GM19035 (cell line): ENCODE results near the gene SRP9.
"Not testable (repeated sequence)": the region's sequence is repeated elsewhere in the genome, so short reads cannot be mapped to it uniquely, and the experiment has no call there.

Experiments used
- ATAC-seq: cut with Tn5 transposase; IDR thresholded peaks from one replicate; pipeline ENCODE4 v1.9.1; 2021; ENCODE audit not compliant: unreplicated experiment

SRP9 gene

GRCh38 chr1:225814381-225814780 is 36.8 kb downstream of the SRP9 start:
- ATAC-seq = no peak

GRCh38 chr1:225815090-225815489 is 37.5 kb downstream of the SRP9 start:
- not testable (repeated sequence) for ATAC-seq

DNA sequence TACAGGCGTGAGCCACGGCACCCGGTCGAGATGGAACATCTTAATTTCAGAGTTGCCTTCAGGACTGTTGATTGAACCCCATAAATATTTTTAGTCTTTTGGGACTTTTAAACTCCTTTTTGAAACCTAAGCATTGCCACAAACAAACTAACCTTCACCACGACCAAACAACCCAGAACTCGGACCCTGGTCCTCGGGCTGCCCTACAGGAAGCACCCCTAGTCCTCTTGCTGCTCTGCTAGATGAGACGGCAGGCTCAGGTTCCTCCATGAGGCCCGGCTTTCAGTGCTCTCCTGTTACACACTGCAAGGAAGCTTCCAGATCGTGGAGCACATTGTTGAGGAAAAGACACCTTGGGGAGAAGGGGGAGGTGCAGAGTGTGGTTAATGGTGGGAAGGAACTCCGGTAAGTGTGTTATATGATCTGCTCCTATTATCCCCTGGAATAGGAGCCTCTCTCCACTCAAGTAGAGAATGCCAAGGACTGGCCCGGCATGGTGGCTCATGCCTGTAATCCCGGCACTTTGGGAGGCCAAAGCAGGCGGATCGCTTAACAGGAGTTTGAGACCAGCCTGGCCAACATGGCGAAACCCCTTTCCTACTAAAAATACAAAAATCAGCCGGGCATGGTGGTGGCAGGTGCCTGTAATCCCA is 38.0 kb downstream of the SRP9 start:
- no peak for ATAC-seq

- no peak for ATAC-seq
These were observed 39.3 kb downstream of the SRP9 start for GRCh38 chr1:225816643-225817538.

DNA sequence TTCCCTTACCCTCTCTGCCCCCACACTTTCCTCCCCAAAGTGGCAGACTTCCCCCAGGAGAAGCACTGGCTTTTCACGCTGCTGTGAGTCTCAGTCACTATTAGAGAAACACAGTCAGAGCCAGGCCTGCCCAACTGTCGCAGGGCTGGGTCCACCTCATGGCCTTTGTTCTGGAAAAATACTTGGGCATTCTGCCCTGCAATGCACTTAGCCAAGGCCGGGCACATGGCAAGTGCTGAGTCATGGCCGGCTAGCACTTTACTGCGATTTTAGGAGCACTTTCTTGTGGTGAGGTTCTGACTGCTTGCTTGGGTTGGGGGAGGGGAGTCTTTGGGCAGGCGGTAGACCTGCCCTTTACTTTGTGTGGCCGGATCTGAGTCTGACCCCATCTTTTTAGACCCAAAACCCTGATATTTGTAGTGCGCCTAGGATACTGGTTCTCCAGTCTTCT is 40.0 kb downstream of the SRP9 start:
- ATAC-seq = no peak

DNA sequence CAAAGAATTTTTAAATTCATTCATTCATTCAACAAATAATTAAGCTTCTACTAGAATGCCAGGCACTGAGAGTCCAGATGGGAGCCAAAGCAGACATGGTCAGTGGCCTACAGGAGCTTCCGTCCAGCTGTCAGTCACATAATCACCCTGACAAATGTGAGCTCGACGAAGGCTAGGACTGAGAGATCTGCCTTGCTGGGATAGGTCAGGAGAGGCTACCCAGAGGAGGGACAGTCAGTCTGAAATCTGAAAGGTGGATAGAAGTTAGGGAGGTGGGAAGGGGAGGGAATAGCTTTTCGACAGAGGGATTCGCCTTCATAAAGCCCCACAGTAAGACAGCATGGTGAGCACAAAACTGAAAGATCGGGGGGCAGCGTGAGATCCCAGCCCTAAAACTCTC is 40.6 kb downstream of the SRP9 start:
- ATAC-seq = no peak

DNA sequence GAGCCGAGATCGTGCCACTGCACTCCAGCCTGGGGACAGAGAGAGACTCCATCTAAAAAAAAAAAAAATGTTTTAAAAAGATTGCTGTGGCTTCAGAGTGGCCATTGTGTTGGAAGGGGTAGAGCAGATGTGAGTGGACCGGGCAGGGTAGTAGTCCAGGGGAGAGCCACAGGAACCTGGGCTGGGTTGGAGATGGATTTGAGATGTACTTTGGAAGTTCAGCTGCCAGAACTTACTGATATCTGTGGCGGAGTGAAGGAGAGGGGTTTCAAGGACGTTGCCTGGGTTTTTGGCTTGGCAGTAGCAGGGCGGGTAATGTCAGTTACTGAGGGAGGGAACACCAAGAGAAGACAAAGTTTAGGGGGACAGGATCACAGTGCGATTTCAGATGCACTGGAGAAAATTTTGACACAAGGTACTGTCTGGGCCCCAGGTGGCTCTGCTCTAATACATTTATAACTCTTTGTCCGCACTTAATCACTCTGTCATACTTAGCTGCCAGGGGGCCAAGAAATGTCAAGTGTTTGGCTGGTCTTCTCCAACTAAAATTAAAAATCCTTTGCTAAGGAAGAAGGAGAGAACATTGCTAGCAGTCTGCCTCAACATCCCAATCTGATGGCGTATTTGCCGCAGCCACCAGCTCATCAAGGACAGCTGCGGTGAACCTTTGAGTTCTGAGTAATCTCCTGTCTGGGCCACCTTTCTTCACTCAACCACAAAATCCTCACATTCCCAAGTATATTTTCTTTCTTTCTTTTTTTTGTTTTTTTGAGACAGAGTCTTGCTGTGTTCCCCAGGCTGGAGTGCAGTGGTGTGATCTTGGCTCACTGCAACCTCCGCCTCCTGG is 41.9 kb downstream of the SRP9 start:
- no peak for ATAC-seq

DNA sequence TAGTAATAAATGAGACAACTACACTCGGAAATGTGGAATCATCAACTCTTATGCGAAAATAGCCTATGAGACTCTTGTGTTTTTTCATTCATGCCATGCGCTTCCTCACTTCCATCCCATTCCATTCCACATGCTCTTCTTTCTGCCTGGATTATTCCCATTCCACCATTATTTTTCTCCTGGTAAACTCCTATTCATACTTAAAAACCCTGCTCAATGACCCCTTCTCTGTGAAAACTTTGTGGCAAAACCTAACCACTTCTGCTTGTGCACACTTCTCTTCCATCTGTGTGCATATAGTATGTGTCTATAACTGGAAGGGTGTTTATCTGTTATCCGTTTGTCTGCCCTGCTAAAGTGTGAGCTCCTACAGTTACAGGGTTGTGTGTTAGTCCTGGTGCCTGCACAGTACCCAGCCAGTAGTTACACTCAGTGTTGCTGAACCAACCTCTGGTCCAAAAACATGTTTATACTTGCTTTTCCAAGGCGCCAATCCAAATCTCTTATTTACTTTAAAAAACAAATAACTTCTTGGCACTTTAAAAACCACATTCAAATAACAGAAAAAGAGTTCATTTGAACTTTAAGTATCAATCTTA is 43.0 kb downstream of the SRP9 start:
- ATAC-seq = no peak

- ATAC-seq = no peak
These were observed 45.2 kb downstream of the SRP9 start for GRCh38 chr1:225822655-225823403.

- ATAC-seq = no peak
These were observed 46.2 kb downstream of the SRP9 start for GRCh38 chr1:225823811-225824261.

GRCh38 chr1:225824533-225824941 is 46.9 kb downstream of the SRP9 start:
- no peak for ATAC-seq

- no peak for ATAC-seq
These were observed 47.5 kb downstream of the SRP9 start for GRCh38 chr1:225825078-225825477.

GRCh38 chr1:225825607-225826007 is 48.0 kb downstream of the SRP9 start:
- no peak for ATAC-seq

DNA sequence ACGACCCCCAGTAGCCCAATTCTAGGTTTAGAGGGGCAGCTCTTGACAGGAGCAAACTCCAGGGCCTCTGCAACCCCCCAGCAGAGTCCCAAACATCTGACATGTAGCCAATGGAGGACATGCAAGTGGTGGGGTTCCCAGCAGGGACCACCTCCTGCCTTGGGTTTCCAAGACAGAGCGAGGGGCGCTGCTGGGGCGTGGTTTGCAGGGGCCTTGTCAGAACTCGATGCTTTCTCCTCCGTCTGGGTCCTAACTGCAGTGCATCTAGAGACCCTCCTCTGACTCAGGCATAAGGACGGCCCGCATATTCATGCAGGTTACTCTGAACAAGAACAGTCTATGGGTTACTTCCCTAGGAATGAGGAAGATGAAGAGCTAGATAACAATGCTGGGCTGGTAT is 49.5 kb downstream of the SRP9 start:
- ATAC-seq = no peak

GRCh38 chr1:225828706-225829345 is 51.2 kb downstream of the SRP9 start:
- no peak for ATAC-seq

GRCh38 chr1:225830841-225831240 is 53.2 kb downstream of the SRP9 start:
- no peak for ATAC-seq

DNA sequence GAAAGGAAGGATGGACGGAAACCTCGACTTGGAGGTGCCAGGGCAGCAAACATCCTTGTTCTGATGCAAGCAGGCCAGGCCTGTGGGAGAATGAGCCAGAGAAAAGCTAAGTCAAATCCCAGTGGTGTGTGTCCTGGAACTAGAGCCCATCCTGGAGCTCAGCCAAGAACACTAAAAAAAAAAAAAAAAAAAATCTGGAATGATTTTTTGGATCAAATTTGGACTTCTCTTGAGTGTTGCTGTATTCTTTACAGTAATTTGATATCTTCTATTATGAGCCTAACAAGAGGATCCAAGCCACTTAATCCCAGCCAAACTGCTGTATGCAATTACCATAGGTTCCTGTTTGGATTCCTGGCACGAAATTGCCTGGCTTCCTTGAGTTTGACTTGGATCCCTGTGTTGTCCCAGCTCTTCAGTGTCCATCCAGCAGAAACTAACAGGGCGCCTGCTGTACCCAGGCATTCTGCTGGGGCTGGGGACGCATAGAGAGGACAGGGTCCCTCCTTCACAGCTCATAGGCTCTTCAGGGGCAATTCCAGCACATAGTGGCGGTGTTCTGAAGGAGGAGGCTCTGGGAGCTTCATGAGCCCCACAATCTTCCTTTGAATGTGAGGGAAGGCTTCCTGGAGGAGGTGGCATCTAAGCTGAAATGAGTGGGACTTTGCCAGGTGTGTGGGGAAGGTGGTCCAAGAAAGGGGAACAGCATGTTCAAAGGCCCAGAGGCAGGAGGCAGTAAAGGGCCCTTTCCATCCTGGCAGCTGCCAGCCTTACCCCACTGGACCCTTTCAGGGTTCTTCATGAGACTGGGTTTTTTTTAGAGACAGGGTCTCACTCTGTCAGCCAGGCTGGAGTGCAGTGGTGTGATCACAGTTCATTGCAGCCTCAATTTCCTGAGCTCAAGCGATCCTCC is 57.0 kb downstream of the SRP9 start:
- no peak for ATAC-seq

GRCh38 chr1:225835856-225836255 is 58.2 kb downstream of the SRP9 start:
- ATAC-seq = no peak

GRCh38 chr1:225836296-225836695 is 58.7 kb downstream of the SRP9 start:
- not testable (repeated sequence) for ATAC-seq
